SK-N-MC (cell line): Measurements from ENCODE around the gene LARGE1.

Source experiments
- EZH2 ChIP-seq: fragments of 200-600 bp; sonication (generic); IDR thresholded peaks from one replicate; pipeline ENCODE4 v1.6.1; 2017; ENCODE audit warnings: antibody characterized with exemption
- FOXP2 ChIP-seq: optimal IDR thresholded peaks from 2 replicates; pipeline ENCODE3; 2011; ENCODE audit warnings: mild to moderate bottlenecking, moderate library complexity; ENCODE audit not compliant: insufficient read depth; ENCODE audit errors: extremely low read length, control extremely low read depth

GRCh38 chr22:33350491-33350890 lies 569.8 kb downstream of the LARGE1 start:
- TF ChIP-seq EZH2, result no peak
- no peak for TF ChIP-seq FOXP2
